HEK293T (cell line): Measurements from ENCODE around the gene OR4F15.

ENCODE experiments used
- ELF4 ChIP-seq: fragments of 450-650 bp; IDR thresholded peaks from 2 replicates; pipeline ENCODE4 v1.6.1; 2017; ENCODE audit warnings: antibody characterized with exemption
- PKNOX1 ChIP-seq: fragments of 450-650 bp; IDR thresholded peaks from 2 replicates; pipeline ENCODE4 v1.6.1; 2016

- TF ChIP-seq PKNOX1, result no peak
- TF ChIP-seq ELF4, result no peak
Observed at GRCh38 chr15:101784644-101785043, 27.4 kb upstream of the OR4F15 start.
